Osteocyte (in vitro differentiated cells): ENCODE data around the gene MAFG. TPM values are rescaled to one million over a fixed set of nuclear protein-coding genes. Genes with fewer than 3 reads are reported as not detected.

Experiments
- DNase-seq: peaks from one replicate; pipeline ENCODE4 v3.0.0; 2021; ENCODE audit warnings: mixed read lengths; ENCODE audit not compliant: unreplicated experiment; ENCODE audit errors: extremely low spot score
- H3K27ac Mint-ChIP-seq: one replicate; pipeline ENCODE4 v1.8.0; 2021; ENCODE audit warnings: mild to moderate bottlenecking, mixed read lengths; ENCODE audit not compliant: unreplicated experiment
- H3K27me3 Mint-ChIP-seq: one replicate; pipeline ENCODE4 v1.8.0; 2021; ENCODE audit warnings: mixed read lengths; ENCODE audit not compliant: unreplicated experiment
- H3K36me3 Mint-ChIP-seq: one replicate; pipeline ENCODE4 v1.8.0; 2021; ENCODE audit warnings: mixed read lengths; ENCODE audit not compliant: unreplicated experiment
- H3K4me1 Mint-ChIP-seq: one replicate; pipeline ENCODE4 v1.8.0; 2021; ENCODE audit warnings: mixed read lengths; ENCODE audit not compliant: unreplicated experiment
- H3K4me3 Mint-ChIP-seq: one replicate; pipeline ENCODE4 v1.8.0; 2021; ENCODE audit warnings: mild to moderate bottlenecking, moderate library complexity, mixed read lengths; ENCODE audit not compliant: unreplicated experiment
- H3K9me3 Mint-ChIP-seq: one replicate; pipeline ENCODE4 v1.8.0; 2021; ENCODE audit warnings: mixed read lengths; ENCODE audit not compliant: unreplicated experiment
- CTCF ChIP-seq: fragments of 200-600 bp; sonication (generic); IDR thresholded peaks from 2 replicates; pipeline ENCODE4 v1.5.0; 2021; ENCODE audit warnings: antibody characterized with exemption, mild to moderate bottlenecking, moderate library complexity
- total RNA-seq: library from RNA; stranded (reverse); gene quantifications from 2 replicates; pipeline ENCODE4 v1.2.1, GENCODE V29; 2021

The MAFG gene
- total RNA-seq, 1 donor from 2014 or later, result 34.7 TPM

- no peak for DNase-seq
- TF ChIP-seq CTCF, result no peak
- H3K27me3 Mint-ChIP-seq, result peaks cover 8% of the 10 kb centered on the region
- no peak overlapping the region for H3K4me3 Mint-ChIP-seq
- H3K36me3 Mint-ChIP-seq, result no peaks in the 10 kb centered on the region
- H3K4me1 Mint-ChIP-seq, result peaks cover 3% of the 10 kb centered on the region
- H3K9me3 Mint-ChIP-seq, result no peaks in the 10 kb centered on the region
- H3K27ac Mint-ChIP-seq, result no peak overlapping the region
Measured at GRCh38 chr17:81968396-81968745, 40.8 kb upstream of the MAFG start.

- Mint-ChIP-seq H3K4me3 (no peak overlapping the region), H3K4me1 (peaks cover 3% of the 10 kb centered on the region), H3K36me3 (no peaks in the 10 kb centered on the region), H3K27me3 (peaks cover 14% of the 10 kb centered on the region), H3K9me3 (no peaks in the 10 kb centered on the region), H3K27ac (no peak overlapping the region)
- DNase-seq, result no peak
- TF ChIP-seq CTCF, result no peak
Measured at GRCh38 chr17:81967533-81968395, 40.2 kb upstream of the MAFG start.

- DNase-seq, result no peak
- H3K4me3 Mint-ChIP-seq, result no peak overlapping the region
- no peaks in the 10 kb centered on the region for H3K9me3 Mint-ChIP-seq
- H3K4me1 Mint-ChIP-seq, result peaks cover 3% of the 10 kb centered on the region
- H3K27me3 Mint-ChIP-seq, result peaks cover 18% of the 10 kb centered on the region
- TF ChIP-seq CTCF, result no peak
- no peaks in the 10 kb centered on the region for H3K36me3 Mint-ChIP-seq
- no peak overlapping the region for H3K27ac Mint-ChIP-seq
Measured at GRCh38 chr17:81967244-81967532, 39.7 kb upstream of the MAFG start.

GRCh38 chr17:81966343-81967243, 39.1 kb upstream of the MAFG start:
- no peak for DNase-seq

More at GRCh38 chr17:81966343-81967243, 39.1 kb upstream of the MAFG start:
- TF ChIP-seq CTCF, result no peak
- no peaks in the 10 kb centered on the region for H3K9me3 Mint-ChIP-seq
- peaks cover 3% of the 10 kb centered on the region for H3K4me1 Mint-ChIP-seq
- H3K4me3 Mint-ChIP-seq, result no peak overlapping the region
- no peak overlapping the region for H3K27ac Mint-ChIP-seq
- no peaks in the 10 kb centered on the region for H3K36me3 Mint-ChIP-seq
- H3K27me3 Mint-ChIP-seq, result peaks cover 20% of the 10 kb centered on the region
